Activated T-cell treated with anti-CD3 and anti-CD28 coated beads, Interleukin-2, amount 50 U/mL, for 4 hours (primary cell): Measurements from ENCODE around the gene SCNM1. TPM values are rescaled to one million over a fixed set of nuclear protein-coding genes. Genes with fewer than 3 reads are reported as not detected.

Experiments used
- ATAC-seq, 2 donors: fragments of 200-7000 bp; cut with Tn5 transposase; one replicate each; pipeline ENCODE4 v1.10.0; 2021
- DNase-seq: peaks from one replicate; pipeline ENCODE4 v3.0.0-alpha.2; 2020
- H3K27me3 Mint-ChIP-seq: one replicate; pipeline ENCODE4 v1.8.0; 2021; ENCODE audit warnings: low read depth, mixed read lengths
- H3K36me3 Mint-ChIP-seq: one replicate; pipeline ENCODE4 v1.8.0; 2022; ENCODE audit warnings: mixed read lengths; ENCODE audit not compliant: insufficient read depth
- H3K4me1 Mint-ChIP-seq: one replicate; pipeline ENCODE4 v1.8.0; 2021; ENCODE audit warnings: low read depth, mixed read lengths
- H3K4me3 Mint-ChIP-seq: one replicate; pipeline ENCODE4 v1.8.0; 2021; ENCODE audit warnings: mild to moderate bottlenecking, moderate library complexity, mixed read lengths
- H3K9me3 Mint-ChIP-seq: one replicate; pipeline ENCODE4 v1.8.0; 2021; ENCODE audit warnings: mixed read lengths
- total RNA-seq, 3 donors: library from RNA; stranded (reverse); gene quantifications; one replicate each; pipeline ENCODE4 v1.2.1, GENCODE V29; 2021

Gene SCNM1
- total RNA-seq, 3 donors from 2014 or later, result 92.8 to 95.0 (median 93.3) TPM

DNA sequence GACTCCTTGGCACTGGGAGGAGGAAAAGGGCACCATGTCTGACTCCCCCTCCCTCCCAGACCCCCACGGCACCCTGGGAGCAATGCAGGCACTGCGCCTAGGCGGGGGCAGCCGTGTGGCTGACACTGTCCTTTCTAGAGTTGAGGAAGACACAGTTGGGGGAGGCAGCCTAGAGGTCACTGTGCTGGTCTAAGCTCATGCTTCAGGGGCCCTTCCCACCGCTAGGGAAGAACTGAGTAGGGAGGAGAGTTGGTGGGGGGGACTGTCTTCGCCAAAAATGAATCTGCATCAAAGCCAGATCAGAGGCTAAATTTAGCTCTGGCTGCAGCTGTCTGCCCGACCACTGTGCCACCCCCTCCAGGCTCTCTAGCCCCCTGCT, 22.9 kb upstream of the SCNM1 start:
- Mint-ChIP-seq H3K9me3 (no peaks in the 10 kb centered on the region), H3K4me3 (no peak overlapping the region), H3K27me3 (no peaks in the 10 kb centered on the region), H3K4me1 (peaks cover 11% of the 10 kb centered on the region), H3K36me3 (no peaks in the 10 kb centered on the region)
- no peak for DNase-seq
- ATAC-seq, result no peak

DNA sequence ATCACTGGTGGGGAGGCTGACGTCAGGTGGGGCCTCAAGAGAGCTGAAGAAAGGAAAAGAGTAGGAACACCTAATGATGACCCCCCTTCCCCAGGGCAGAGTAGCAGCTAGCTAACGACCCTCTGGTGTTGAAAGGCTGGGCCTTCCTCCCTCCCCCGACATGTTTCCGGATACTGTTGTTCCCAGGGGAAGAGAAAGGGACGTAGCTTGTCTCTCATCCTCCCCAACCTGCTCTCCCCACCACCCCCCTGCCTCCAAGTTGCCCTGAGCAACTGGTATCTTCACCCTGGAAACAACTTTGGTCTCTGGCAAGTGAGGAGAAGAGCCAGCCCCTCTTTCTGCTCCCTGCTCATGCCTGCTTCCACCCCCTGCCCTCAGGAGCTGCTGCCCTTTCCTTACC, 22.0 kb upstream of the SCNM1 start:
- H3K9me3 Mint-ChIP-seq, result no peaks in the 10 kb centered on the region
- H3K4me1 Mint-ChIP-seq, result peaks cover 11% of the 10 kb centered on the region
- H3K27me3 Mint-ChIP-seq, result no peaks in the 10 kb centered on the region
- DNase-seq (no peak), ATAC-seq (no peak)
- H3K4me3 Mint-ChIP-seq, result no peak overlapping the region
- no peaks in the 10 kb centered on the region for H3K36me3 Mint-ChIP-seq

DNA sequence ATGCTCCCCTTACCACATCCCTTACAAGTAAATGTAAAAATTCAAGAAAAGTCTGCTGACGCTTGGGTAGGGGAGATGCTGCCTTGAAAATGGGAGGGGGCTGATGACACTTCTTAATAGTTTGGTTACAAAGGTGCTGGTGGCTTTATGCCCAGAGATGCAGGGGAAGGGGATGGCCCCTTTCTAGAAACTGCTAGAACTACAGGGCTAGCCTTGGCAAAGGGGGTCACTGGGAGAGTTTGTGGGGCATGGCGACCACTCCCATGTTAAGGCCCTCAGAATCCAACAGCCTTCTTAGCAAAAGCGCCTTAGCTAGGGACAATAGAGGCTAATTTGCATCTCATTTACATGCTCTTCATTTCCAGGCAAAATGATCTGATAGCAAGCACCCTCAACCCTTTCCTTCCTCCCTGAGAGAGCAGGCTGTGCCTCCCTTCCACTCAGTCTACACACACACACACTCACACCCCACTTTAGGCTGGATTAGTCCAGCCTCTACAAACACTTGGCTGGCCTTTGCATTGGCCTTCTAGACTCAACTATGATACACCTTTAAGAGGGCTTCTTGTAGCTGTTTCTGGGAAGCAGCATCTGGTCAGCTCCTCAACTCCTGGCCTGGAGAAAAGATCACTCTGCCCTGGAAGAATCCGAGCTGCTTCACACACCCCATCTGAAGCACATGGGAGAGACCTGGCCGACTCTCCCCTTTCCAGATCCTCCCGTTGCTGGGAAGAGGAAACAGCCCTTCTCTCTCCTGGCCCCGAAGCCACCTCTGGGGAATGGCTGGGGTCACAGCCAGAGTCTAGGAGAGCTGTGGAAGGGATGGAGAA, 21.3 kb upstream of the SCNM1 start:
- Mint-ChIP-seq H3K27me3 (no peaks in the 10 kb centered on the region), H3K4me3 (peak overlapping the region; percentile 37)

DNA sequence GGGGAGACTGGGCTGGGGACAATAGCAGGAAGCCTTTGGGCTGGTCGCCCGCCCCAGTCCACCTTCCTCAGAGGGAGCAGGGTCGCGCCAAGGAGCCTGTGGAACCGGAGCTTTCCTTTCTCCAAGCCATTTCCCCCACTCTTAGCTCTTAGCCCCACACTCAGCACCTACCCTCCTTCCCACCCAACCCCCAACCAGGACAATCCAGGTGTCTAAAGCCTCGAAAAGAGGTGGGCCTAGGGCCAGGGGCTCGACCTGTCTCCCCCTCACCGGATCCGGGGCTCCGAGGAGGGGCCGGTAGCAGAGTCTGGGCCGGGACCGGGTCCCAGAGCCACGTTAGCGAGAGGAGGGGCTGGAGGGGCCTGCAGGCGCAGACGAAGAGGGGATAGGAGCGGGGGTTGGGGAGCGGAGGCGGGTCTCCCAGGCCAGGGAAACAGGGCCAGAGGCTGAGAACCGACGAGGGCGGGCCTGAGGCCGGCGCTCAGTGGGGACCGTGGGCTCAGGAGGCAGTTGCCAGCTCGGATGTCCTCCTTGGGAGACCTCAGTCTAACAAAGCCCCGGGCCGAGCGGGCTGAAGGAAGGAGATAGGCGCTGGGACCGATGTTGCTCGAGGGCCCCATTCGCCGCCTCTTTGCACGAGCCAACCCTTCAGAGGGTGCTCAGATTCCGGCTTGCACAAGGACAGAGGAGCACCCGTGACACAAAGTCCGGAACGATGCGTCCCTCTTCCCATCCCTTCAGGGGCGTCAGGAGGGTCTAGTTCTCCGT, 20.5 kb upstream of the SCNM1 start:
- no peaks in the 10 kb centered on the region for H3K9me3 Mint-ChIP-seq
- H3K4me3 Mint-ChIP-seq, result peak overlapping the region; percentile 85
- H3K36me3 Mint-ChIP-seq, result no peaks in the 10 kb centered on the region
- ATAC-seq, result peak; percentile 19 to 29
- no peak for DNase-seq
- no peaks in the 10 kb centered on the region for H3K27me3 Mint-ChIP-seq
- peaks cover 11% of the 10 kb centered on the region for H3K4me1 Mint-ChIP-seq

More for the DNA sequence above, 21.3 kb upstream of the SCNM1 start:
- H3K4me1 Mint-ChIP-seq, result peaks cover 11% of the 10 kb centered on the region
- DNase-seq, result no peak
- no peak for ATAC-seq
- no peaks in the 10 kb centered on the region for H3K36me3 Mint-ChIP-seq
- no peaks in the 10 kb centered on the region for H3K9me3 Mint-ChIP-seq

DNA sequence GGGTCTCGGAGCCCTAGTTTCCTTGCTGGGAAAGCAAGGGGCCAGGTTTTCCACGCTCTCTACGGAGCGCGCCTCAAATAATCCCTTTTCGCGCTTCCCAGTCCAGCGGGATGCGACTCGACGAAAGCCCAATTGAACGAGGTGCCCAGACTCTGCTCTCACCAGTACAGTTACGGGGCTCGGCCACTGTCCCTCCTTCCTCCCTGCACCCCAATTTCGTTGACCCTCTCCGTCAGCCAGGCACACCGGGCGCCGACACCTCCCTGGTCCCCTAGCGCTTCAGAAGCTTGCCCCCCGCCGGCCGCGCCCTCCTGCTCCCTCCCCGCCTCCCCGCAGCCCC, 19.9 kb upstream of the SCNM1 start:
- Mint-ChIP-seq H3K4me1 (peaks cover 11% of the 10 kb centered on the region), H3K36me3 (no peaks in the 10 kb centered on the region), H3K9me3 (no peaks in the 10 kb centered on the region), H3K27me3 (no peaks in the 10 kb centered on the region), H3K4me3 (peak overlapping the region; percentile 85)
- DNase-seq (no peak), ATAC-seq (peak; percentile 4 to 11)

DNA sequence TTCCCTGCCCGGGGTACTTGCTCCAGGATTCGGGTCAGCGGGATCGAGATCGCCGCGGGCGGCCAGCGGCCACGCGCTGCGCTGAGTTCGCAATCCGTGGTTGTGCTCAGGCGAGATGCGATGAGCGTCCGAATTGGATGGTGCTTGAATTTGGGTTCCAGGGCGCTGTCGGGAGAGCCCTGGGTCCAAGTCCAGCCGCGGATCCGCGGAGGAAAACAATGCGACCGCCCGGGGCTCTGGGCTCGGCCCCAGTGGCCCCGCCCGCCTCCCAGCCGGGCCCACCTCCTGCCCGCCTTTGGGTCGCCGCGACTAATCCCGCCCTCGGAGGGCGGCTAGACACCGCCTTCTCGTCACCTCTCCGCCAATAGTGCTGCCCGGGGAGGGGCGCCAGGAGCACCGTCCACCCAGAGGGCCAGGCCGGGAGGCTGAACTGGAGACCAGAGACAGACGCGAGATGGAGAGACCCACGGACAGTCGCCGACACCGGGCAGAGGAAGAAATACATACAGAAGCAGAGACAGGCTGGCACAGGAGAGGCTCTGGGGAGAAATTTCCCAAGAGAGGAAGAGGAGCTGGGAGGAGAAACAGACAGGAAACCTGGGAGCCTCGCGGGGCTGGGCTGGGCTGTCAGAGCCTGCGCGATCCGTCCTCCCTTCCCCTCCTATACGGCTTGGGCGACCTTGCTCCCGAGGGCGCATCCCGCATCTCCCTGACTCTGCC, 19.4 kb upstream of the SCNM1 start, which contains the start of gene SEMA6C:
SEMA6C (minus strand) TSS at position 220 of the 720 bp plus-strand sequence. CDS start 4,010 bp downstream, outside the sequence.
- Mint-ChIP-seq H3K27me3 (no peaks in the 10 kb centered on the region), H3K4me3 (peak within 1 kb of the TSS; percentile 85), H3K4me1 (peaks cover 11% of the 10 kb centered on the region), H3K9me3 (no peaks in the 10 kb centered on the region), H3K36me3 (no peaks in the 10 kb centered on the region)
- DNase-seq (peak; percentile 78), ATAC-seq (peak; percentile 100)

DNA sequence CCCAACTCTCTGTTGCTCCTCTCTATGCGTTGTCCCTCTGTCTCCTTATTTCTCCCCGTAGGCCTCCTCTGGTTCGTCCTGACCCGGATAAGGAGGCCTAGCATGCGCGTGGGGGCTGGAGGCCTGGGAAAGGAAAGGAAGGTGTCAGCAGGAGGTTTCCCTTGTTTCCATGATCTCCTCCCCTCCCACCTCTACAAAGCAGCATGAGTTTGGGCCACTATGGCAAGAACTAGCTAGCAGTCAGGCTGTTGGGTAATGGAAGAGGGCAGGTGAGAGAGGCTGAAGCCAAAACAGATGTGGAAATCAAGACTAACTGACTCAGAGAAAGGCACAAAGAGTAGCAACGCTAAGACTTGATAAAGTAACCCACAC, 18.8 kb upstream of the SCNM1 start:
- Mint-ChIP-seq H3K36me3 (no peaks in the 10 kb centered on the region), H3K4me1 (peaks cover 11% of the 10 kb centered on the region), H3K4me3 (peak overlapping the region; percentile 85), H3K27me3 (no peaks in the 10 kb centered on the region), H3K9me3 (no peaks in the 10 kb centered on the region)
- ATAC-seq, result no peak
- DNase-seq, result no peak

DNA sequence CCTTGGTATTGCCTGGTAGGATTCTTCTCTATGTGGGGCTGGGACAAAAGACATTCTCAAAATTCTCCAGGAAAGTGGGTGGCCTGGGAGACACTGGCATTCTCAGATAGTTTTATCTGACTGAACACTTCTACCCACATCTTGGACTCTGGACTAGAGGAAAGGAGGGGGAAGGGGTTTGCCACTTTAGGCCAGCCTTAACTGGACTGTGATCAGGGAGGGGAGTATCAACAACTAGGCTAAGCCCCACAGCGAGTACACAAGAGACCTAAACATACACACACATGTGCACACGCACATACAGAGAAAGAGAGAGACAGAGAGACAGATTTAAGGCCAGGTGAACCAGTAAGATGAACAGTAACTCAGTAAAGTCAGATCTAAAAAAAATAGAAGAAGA, 18.3 kb upstream of the SCNM1 start:
- H3K9me3 Mint-ChIP-seq, result no peaks in the 10 kb centered on the region
- ATAC-seq (no peak), DNase-seq (no peak)
- peak overlapping the region; percentile 85 for H3K4me3 Mint-ChIP-seq
- peaks cover 11% of the 10 kb centered on the region for H3K4me1 Mint-ChIP-seq
- H3K27me3 Mint-ChIP-seq, result no peaks in the 10 kb centered on the region
- no peaks in the 10 kb centered on the region for H3K36me3 Mint-ChIP-seq

DNA sequence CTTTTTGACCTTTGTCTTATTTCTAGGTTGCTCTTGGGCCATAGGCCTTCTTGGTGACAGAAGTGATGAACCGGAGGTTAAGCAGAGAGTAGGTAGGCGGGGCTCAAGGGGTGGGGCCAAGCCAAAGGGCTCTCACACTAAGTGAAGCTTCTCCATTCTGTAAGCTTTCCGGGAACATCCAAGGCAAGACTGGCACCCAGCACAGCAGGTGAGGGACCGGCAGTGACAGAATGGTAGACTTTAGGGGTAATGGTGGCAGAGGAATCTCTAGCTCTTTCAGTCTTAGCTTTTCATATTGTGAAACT, 9.5 kb upstream of the SCNM1 start, which contains the start of gene TNFAIP8L2:
TNFAIP8L2 (plus strand) TSS at position 135 of the 305 bp plus-strand sequence. CDS start 2,049 bp downstream, outside the sequence.
- Mint-ChIP-seq H3K4me1 (peaks cover 45% of the 10 kb centered on the region), H3K9me3 (no peaks in the 10 kb centered on the region), H3K4me3 (peak within 1 kb of the TSS; percentile 99), H3K27me3 (no peaks in the 10 kb centered on the region), H3K36me3 (peaks cover 21% of the 10 kb centered on the region)
- DNase-seq, result peak; percentile 65
- peak; percentile 88 to 89 for ATAC-seq

DNA sequence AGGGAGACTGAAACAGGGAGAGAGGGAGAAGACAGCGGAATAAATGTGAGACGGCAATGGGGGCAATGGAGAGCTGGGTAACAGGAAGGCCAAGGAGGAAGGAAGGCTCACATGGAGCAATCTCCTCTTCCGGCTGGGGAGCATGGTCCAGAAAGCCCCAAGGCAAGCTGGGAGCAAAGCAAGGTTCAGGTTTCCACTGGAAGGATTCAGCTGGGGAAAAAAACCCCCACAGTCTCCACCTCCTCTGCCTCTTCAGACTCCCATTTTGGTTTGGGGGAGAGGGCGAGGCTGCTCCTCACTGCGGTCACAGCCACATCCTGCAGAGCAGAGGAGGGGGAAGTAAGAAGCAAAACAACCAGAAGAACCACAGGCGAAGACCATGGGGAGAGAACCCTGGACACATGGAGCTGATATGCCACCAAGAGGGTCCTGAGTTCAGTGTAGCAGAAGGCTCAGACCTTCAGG, 8.8 kb upstream of the SCNM1 start:
- ATAC-seq, result peak; percentile 49 to 51
- H3K4me3 Mint-ChIP-seq, result peak overlapping the region; percentile 99

DNA sequence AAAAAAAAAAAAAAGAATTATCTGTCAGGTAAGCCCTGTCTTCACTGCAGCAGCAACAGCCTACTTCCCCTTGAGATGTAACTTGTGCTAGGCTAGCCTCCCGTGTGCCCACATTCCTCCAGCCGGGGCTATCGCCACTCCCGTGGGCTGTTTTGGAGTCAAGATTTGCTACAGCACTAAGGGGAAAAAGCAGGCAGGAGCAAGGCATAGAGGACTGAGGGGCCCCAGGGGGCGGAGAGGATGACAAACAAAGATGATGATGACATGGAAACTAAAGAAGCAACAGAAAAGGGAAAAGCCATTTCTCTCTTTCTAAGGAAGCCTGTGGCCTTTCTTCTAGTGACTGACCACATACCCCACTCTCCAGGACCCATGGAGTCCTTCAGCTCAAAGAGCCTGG, 7.6 kb upstream of the SCNM1 start:
- peak; percentile 48 for DNase-seq
- Mint-ChIP-seq H3K4me1 (peaks cover 60% of the 10 kb centered on the region), H3K4me3 (peak overlapping the region; percentile 99), H3K36me3 (peaks cover 25% of the 10 kb centered on the region), H3K9me3 (no peaks in the 10 kb centered on the region), H3K27me3 (no peaks in the 10 kb centered on the region)
- peak; percentile 16 to 20 for ATAC-seq

More for the DNA sequence above, 8.8 kb upstream of the SCNM1 start:
- H3K36me3 Mint-ChIP-seq, result peaks cover 22% of the 10 kb centered on the region
- peaks cover 52% of the 10 kb centered on the region for H3K4me1 Mint-ChIP-seq
- no peak for DNase-seq
- H3K27me3 Mint-ChIP-seq, result no peaks in the 10 kb centered on the region
- H3K9me3 Mint-ChIP-seq, result no peaks in the 10 kb centered on the region

DNA sequence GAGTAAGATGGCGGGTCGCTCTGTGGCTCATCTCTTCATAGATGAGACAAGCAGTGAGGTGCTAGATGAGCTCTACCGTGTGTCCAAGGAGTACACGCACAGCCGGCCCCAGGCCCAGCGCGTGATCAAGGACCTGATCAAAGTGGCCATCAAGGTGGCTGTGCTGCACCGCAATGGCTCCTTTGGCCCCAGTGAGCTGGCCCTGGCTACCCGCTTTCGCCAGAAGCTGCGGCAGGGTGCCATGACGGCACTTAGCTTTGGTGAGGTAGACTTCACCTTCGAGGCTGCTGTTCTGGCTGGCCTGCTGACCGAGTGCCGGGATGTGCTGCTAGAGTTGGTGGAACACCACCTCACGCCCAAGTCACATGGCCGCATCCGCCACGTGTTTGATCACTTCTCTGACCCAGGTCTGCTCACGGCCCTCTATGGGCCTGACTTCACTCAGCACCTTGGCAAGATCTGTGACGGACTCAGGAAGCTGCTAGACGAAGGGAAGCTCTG, 7.1 kb upstream of the SCNM1 start:
- peaks cover 60% of the 10 kb centered on the region for H3K4me1 Mint-ChIP-seq
- ATAC-seq (no peak), DNase-seq (no peak)
- peak overlapping the region; percentile 99 for H3K4me3 Mint-ChIP-seq
- no peaks in the 10 kb centered on the region for H3K27me3 Mint-ChIP-seq
- H3K36me3 Mint-ChIP-seq, result peaks cover 25% of the 10 kb centered on the region
- H3K9me3 Mint-ChIP-seq, result no peaks in the 10 kb centered on the region

DNA sequence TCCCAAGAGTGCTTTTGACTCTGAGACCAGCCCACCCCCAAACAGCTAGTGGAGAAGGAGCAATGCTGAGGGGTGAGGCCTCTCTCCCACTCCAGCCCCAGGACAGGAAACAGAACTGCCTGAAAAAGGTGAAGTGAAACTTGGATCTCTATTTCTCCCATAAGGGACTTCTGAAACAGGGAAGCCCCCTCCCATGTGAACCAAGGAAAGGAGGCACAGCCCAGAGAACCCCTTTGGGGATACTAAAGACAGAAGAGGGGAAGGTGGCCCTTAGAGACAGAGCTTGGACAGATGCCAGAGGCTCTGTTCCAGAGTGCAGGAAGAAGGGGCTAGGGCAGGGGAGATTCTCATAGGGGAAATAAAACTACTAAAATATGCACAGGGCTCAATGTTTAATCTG, 6.6 kb upstream of the SCNM1 start:
- DNase-seq, result no peak
- Mint-ChIP-seq H3K27me3 (no peaks in the 10 kb centered on the region), H3K4me1 (peaks cover 64% of the 10 kb centered on the region), H3K9me3 (no peaks in the 10 kb centered on the region), H3K4me3 (no peak overlapping the region), H3K36me3 (peaks cover 25% of the 10 kb centered on the region)
- no peak for ATAC-seq

DNA sequence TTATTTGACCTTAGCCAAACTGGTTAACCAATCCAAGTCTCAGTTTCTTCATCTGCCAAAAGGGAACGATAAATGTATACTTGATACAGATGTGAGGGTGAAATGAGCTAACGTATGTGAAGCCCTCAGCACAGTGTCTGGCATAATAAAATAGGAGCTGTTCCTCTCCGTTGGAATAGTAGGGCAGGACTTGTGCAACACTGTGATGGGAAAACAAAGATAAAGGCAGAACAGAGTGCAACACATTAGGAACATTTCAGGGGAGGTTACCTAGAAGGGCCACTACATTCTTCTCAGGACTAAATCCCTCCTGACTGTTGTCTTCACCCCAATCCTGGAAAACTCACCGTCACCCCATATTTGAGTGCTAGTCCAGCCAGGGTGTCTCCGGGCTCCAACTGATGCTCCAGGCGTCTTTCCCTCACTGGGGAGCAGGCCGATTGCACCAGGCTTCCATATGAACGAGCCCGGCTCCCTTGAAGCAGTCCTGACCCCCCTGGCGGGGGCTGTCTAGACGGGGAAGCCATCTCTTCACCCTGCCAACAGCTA, 1.1 kb upstream of the SCNM1 start:
- no peaks in the 10 kb centered on the region for H3K27me3 Mint-ChIP-seq
- H3K9me3 Mint-ChIP-seq, result no peaks in the 10 kb centered on the region
- H3K4me3 Mint-ChIP-seq, result peak overlapping the region; percentile 97
- H3K4me1 Mint-ChIP-seq, result peaks cover 50% of the 10 kb centered on the region
- ATAC-seq (no peak), DNase-seq (no peak)
- H3K36me3 Mint-ChIP-seq, result peaks cover 33% of the 10 kb centered on the region
